ENCODE measurements around the gene TAF5L. TPM values are rescaled to one million over a fixed set of nuclear protein-coding genes. Genes with fewer than 3 reads are reported as not detected.

TAF5L gene
- total and polyA plus RNA-seq, 4 donors = 7.7 to 24.3 (median 14.8) TPM

- H3K27ac ChIP-seq (ENCODE audit: low read depth in 1 of 2, low read length in 1 of 2) = no peak overlapping the region
- DNase-seq (no peak), ATAC-seq (ENCODE audit: insufficient read depth, low FRiP score) (no peak)
- no peaks in the 10 kb centered on the region for H3K36me3 ChIP-seq (ENCODE audit: control insufficient read depth in 4 of 4, insufficient read depth in 4 of 4, low read length in 4 of 4)
- H3K9ac ChIP-seq (ENCODE audit: insufficient read depth in 1 of 2, low read length in 2 of 2) = no peak overlapping the region
- no peak overlapping the region for H3K4me3 ChIP-seq
- WGBS, 2 donors = 79 to 84% methylated on average over 10 of the region's 10 CpGs
- TF ChIP-seq, protein P1, sequence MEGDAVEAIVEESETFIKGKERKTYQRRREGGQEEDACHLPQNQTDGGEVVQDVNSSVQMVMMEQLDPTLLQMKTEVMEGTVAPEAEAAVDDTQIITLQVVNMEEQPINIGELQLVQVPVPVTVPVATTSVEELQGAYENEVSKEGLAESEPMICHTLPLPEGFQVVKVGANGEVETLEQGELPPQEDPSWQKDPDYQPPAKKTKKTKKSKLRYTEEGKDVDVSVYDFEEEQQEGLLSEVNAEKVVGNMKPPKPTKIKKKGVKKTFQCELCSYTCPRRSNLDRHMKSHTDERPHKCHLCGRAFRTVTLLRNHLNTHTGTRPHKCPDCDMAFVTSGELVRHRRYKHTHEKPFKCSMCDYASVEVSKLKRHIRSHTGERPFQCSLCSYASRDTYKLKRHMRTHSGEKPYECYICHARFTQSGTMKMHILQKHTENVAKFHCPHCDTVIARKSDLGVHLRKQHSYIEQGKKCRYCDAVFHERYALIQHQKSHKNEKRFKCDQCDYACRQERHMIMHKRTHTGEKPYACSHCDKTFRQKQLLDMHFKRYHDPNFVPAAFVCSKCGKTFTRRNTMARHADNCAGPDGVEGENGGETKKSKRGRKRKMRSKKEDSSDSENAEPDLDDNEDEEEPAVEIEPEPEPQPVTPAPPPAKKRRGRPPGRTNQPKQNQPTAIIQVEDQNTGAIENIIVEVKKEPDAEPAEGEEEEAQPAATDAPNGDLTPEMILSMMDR (IDR thresholded peaks at IDR 0.05; ENCODE audit: control extremely low read depth, extremely low read depth) = no peak
- H3K4me1 ChIP-seq (ENCODE audit: control insufficient read depth in 5 of 5, insufficient read depth in 5 of 5, low read length in 5 of 5) = peaks cover 6 to 16% (median 11%) of the 10 kb centered on the region in 5 donors
- no peaks in the 10 kb centered on the region for H3K9me3 ChIP-seq (ENCODE audit: control insufficient read depth in 4 of 4, insufficient read depth in 3 of 4, low read length in 3 of 4)
- no peaks in the 10 kb centered on the region for H3K27me3 ChIP-seq (ENCODE audit: control insufficient read depth in 3 of 3, insufficient read depth in 3 of 3, low read length in 2 of 3)
Measured at GRCh38 chr1:229554886-229555621, 70.9 kb downstream of the TAF5L start.

GRCh38 chr1:229553621-229554130 is 72.2 kb downstream of the TAF5L start:
- Histone ChIP-seq H3K9me3 (ENCODE audit: control insufficient read depth in 4 of 4, insufficient read depth in 3 of 4, low read length in 3 of 4) (no peaks in the 10 kb centered on the region), H3K4me3 (no peak overlapping the region), H3K9ac (ENCODE audit: insufficient read depth in 1 of 2, low read length in 2 of 2) (no peak overlapping the region), H3K27me3 (ENCODE audit: control insufficient read depth in 3 of 3, insufficient read depth in 3 of 3, low read length in 2 of 3) (no peaks in the 10 kb centered on the region), H3K4me1 (ENCODE audit: control insufficient read depth in 5 of 5, insufficient read depth in 5 of 5, low read length in 5 of 5) (peaks cover 6 to 16% (median 10%) of the 10 kb centered on the region in 5 donors), H3K36me3 (ENCODE audit: control insufficient read depth in 4 of 4, insufficient read depth in 4 of 4, low read length in 4 of 4) (peaks cover 0 to 3% (median 0%) of the 10 kb centered on the region in 4 donors), H3K27ac (ENCODE audit: low read depth in 1 of 2, low read length in 1 of 2) (no peak overlapping the region)
- TF ChIP-seq, protein P1 (IDR thresholded peaks at IDR 0.05; ENCODE audit: control extremely low read depth, extremely low read depth) = no peak
- no peak for DNase-seq
- no peak for ATAC-seq (ENCODE audit: insufficient read depth, low FRiP score)
- 70 to 87% methylated on average over 7 of the region's 7 CpGs for WGBS, 2 donors

GRCh38 chr1:229552732-229553131 is 73.2 kb downstream of the TAF5L start:
- WGBS, 2 donors = 78 to 79% methylated on average over 5 of the region's 5 CpGs
- H3K27me3 ChIP-seq (ENCODE audit: control insufficient read depth in 3 of 3, insufficient read depth in 3 of 3, low read length in 2 of 3) = no peaks in the 10 kb centered on the region
- no peak overlapping the region for H3K9ac ChIP-seq (ENCODE audit: insufficient read depth in 1 of 2, low read length in 2 of 2)
- H3K4me3 ChIP-seq = no peak overlapping the region
- no peak for DNase-seq
- no peaks in the 10 kb centered on the region for H3K9me3 ChIP-seq (ENCODE audit: control insufficient read depth in 4 of 4, insufficient read depth in 3 of 4, low read length in 3 of 4)
- TF ChIP-seq, protein P1 (IDR thresholded peaks at IDR 0.05; ENCODE audit: control extremely low read depth, extremely low read depth) = no peak
- ATAC-seq (ENCODE audit: insufficient read depth, low FRiP score) = no peak
- H3K4me1 ChIP-seq (ENCODE audit: control insufficient read depth in 5 of 5, insufficient read depth in 5 of 5, low read length in 5 of 5) = peaks cover 6 to 15% (median 10%) of the 10 kb centered on the region in 5 donors
- H3K27ac ChIP-seq (ENCODE audit: low read depth in 1 of 2, low read length in 1 of 2) = no peak overlapping the region
- H3K36me3 ChIP-seq (ENCODE audit: control insufficient read depth in 4 of 4, insufficient read depth in 4 of 4, low read length in 4 of 4) = peaks cover 0 to 5% (median 0%) of the 10 kb centered on the region in 4 donors
